Brain pericyte (primary cell): ENCODE measurements around the gene POLL.

Source experiments
- DNase-seq: peaks from one replicate; pipeline ENCODE4 v3.0.0-alpha.2; 2012; ENCODE audit warnings: low read depth, low spot score

POLL gene

GRCh38 chr10:101573885-101574753 is 13.9 kb downstream of the POLL start:
- no peak for DNase-seq

- no peak for DNase-seq
Measured at GRCh38 chr10:101572785-101573184, 15.3 kb downstream of the POLL start.

- no peak for DNase-seq
Measured at GRCh38 chr10:101572126-101572525, 15.9 kb downstream of the POLL start.

DNA sequence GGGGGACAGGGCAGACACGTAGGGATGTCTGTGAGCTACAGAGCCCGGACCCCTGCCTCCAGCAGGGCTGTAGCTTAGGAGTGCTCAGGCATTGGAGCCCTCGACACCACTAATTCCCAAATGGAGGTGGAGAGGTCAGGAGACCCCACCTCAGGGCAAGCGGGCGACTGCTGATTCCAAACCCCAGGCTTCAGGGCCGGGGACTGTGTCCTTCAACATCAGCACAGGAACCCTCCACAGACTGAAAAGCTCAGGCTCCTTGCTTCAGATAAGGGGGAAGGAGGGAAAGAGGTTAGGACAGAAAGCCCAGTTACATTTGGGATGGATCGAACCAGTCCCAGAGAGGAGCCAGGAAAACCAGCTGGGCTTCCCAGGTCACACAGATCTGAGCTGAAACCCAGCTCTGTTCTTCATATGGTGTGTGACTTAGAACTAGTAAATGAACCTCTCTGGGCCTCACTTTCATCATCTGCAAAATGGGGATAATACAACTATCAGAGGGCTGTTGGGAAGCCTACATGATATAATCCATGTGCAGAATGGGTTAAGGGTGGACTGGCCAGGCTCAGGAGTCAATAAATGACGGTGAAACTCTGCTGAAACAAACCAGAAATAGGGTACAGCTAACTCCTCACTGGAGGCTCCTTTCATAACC is 16.7 kb downstream of the POLL start:
- no peak for DNase-seq

DNA sequence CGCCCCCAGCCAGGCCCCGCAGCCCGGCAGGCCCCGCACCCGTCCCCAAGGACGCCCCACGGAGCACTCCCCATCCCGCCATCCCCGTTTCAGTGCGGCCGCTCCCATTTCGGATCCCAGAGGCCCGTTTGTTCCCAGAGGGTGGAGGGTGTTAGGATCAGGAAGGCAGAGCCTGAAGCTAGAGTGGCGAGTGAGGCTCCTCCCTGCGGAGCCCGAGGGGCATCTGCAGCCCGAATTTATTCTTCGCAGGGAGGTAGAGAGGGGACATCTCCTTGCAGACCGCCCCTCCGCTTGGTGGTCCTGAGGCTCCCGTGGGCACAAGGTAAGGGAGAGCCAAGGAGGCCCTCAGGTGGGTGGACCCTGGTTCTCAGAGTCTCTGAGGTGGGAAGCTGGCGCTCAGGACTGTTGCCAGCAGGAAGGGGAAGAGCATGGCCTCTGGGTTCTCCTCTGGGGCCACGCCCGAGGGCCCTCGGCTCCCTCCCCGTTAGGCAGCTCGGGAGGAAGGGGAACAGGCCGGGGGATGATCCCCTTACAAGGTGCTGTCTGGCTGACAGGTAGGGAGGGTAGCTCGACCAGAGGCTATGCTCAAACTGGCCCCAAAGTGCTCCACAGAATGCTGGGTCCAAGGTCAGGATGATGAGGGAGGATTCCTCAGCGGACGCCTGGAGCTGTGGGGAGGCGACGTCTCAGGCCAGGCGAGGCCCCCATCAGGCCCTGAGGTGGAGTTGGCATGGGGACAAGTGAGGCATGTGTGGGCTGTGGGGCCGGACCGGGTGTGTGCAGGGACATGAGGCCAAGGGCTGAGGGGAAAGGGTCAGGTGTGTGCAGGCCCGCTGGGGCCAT is 17.4 kb downstream of the POLL start:
- no peak for DNase-seq

DNA sequence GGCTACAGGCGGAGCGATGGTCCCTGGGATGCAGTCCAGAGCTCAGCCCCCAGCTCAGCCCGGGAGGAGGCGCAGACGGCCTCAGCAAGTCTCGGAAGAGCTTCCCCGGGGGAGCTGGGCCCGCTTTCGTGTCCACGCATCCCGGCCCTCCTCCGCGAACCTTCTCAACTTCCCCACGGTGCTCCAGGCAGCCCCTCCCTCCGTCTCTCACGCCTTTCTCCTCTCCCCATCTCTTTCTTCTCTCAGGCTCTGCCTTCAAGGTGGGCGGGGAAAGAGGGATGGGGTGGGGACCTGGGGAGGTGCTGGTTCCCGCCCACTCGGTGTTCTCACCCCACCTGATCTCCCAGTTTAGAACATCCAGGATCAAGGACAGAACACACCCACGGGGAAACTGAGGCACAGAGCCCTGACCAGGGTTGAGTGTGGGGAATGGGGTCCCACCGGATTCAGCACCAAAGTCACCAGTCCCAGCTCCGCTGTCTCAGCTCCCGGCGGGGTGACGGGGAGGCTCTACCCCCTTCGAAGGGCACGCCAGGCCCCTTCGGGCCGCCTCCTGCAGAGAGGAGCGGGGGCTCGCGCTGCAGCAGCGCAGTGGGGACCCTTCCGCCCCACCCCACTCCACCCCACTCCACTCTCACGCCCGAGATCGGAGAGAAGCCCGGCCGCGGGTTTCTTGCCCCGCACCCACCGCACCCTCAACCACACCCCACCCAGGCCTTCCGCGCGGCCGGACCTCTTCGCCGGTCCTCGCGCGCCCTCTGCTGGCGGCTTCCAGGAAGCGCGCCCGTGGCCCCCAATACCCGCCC is 18.2 kb downstream of the POLL start:
- no peak for DNase-seq

DNA sequence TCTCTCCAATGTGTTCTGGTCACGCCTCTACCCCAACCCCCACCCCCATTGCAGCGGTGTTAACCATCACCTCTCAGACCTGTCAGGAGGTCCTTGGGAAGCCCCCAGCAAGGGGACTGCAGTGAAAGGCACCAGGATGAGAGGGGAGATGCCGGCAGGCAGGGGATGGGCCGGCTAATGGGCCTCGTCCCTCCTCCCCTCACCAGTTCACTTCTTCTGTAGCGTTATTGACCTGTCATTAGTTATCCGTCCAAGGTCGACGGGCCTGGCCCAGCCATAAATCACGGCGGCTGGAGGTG is 18.8 kb downstream of the POLL start:
- DNase-seq: no peak

DNA sequence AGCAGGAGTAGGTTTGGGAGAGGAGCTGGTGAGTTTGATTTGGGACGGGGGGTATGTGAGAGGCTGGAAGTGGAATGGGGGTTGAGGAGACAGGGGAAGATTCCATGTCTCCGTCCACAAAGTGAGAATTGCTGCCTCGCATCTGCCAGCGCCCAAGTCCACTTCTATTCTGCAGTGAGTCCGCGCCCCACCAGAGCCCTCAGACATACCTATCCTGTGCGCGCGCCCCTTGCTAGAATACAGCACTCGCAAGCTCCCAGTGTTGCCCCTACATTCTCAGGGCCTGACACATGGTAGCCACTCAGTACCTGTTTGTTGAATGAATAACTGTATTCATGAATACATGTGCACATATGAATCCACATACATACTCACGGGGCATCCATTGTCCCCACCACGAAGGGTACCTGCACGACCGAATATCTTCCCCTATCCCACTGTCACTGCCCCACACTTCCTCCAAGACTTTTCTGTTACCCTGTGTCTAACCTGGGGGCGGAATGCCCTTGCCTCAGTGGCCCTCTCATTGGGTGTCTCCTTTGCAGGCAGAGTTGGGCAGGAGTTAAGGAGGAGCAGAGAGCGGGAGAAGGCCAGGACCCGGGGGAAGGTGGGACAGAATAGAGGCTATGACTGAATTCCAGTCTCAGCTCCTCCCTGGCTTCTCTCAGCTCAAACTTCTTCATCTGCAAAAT is 19.9 kb downstream of the POLL start:
- DNase-seq: no peak

GRCh38 chr10:101567165-101568006 is 20.7 kb downstream of the POLL start:
- no peak for DNase-seq

GRCh38 chr10:101566333-101567164 is 21.5 kb downstream of the POLL start:
- DNase-seq: no peak

DNA sequence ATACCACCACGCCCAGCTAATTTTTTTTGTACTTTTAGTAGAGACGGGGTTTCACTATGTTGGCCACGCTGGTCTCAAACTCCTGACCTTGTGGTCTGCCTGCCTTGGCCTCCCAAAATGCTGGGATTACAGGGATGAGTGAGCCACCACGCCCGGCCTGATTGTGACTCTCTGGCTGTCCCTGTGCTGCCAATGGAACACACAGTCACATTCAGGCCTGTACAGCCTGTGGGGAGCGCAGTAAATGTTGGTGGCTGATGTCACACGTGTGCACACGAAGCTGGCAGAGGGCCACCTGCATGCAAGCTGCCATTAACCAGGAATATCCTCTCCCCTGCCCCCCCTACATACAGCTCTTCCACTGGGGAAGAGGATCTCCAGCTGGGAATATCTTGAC is 22.1 kb downstream of the POLL start:
- DNase-seq: no peak

DNA sequence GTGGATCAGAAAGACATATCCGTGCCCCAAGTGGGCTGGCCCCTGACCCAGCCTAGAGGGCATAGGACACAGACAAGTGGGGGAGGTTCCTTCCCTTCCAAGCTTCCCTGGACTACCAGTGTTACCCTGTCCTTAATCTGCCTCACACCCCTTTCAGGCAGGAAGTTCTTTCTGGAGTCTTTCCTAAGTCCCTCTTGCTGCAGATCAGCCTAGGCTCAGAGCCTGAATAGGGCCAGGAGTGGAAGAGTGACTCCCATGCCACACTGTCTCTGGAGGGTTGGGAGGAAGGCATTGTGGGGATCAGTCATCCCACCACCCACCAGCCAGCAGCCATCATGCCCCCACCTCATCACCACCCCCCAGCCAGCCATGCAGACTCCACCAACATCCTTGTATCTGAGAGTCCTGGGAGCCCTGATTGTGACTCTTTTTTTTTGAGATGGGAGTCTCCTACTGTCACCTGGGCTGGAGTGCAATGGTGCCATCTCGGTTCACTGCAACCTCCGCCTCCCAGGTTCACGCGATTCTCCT is 22.6 kb downstream of the POLL start:
- no peak for DNase-seq

DNA sequence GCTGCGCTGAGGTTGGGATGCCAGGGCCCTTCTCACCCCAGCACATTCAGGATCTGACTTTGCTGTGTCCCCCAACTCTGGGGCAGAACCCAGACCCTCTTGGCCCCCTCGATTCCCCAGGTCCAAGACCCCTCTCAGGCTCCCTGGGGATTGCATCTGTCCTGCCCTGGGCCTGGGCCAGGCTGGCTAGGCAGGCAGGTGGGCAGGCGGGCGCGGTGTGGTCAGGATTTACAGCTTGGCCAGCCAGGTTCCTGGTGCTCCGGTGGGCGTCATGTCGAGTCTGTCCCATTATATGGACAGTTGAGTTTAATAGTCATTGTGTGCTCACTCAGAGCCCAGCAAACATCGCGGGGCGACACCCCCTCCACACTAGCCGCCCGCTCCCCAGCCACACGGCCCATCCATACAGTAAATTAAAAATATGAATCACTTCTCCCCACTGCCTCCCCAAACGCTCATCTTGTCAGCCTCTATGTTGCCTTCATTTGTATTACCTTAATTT is 23.5 kb downstream of the POLL start:
- no peak for DNase-seq

DNA sequence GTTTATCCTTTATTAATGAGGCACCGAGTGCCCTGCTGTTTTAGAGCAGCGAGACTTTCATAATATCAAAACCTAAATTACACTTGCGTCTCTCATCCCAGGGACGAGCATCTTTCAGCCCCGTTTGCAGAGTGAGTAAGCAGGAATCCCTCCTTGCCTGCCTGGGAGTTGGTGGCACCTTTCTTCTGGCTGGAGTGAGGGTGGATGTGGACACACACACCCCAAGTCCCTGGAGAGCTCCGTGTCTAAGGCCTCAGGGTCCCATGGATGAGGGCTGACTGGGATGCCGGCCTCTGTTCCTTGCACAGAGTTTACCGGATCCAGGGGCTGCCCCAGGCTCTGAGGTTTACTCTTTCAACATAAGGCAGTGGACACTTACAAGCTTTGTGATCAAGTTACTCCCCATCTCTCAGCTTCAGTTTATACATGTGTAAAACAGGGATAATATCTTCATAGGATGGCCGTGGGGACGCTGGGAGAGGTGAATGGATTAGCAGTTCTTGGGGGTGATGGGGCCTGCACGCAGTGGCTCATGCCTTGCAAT is 24.5 kb downstream of the POLL start:
- DNase-seq: no peak

DNA sequence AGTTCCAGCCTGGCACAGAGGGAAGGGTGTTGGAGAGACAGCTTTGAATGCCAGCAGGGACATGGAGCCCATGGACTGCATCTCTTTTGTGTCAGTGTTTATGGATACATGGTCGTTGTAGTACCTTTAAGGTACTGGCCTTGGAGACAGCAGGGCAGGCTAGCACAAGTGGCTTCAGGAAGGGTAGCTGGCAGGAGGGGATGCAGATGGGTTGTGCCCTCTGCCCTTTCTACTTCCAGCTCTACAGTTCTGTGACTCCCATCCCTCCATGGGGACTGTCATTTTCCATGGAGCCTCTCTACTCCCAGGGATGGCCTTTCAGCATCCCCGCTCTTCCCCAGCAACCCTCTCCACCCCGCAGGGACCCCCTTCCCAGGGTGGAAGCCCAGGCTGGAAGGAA is 25.1 kb downstream of the POLL start:
- DNase-seq: no peak

GRCh38 chr10:101562231-101562630 is 25.8 kb downstream of the POLL start:
- no peak for DNase-seq

GRCh38 chr10:101561068-101561915 is 26.8 kb downstream of the POLL start:
- no peak for DNase-seq
